ENCODE data around the gene NKAIN2.
"Not testable (repeated sequence)": the region's sequence is repeated elsewhere in the genome, so short reads cannot be mapped to it uniquely, and the experiment has no call there.

Gene NKAIN2

DNA sequence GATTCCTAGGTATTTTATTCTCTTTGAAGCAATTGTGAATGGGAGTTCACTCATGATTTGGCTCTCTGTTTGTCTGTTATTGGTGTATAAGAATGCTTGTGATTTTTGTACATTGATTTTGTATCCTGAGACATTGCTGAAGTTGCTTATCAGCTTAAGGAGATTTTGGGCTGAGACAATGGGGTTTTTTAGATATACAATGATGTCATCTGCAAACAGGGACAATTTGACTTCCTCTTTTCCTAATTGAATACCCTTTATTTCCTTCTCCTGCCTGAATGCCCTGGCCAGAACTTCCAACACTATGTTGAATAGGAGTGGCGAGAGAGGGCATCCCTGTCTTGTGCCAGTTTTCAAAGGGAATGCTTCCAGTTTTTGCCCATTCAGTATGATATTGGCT is 363.6 kb downstream of the NKAIN2 start:
- H3K4me1 Mint-ChIP-seq, result not testable (repeated sequence)

GRCh38 chr6:124190256-124190655 is 386.6 kb downstream of the NKAIN2 start:
- no peaks in the 10 kb centered on the region for H3K27me3 Mint-ChIP-seq
- H3K4me3 Mint-ChIP-seq, result no peak overlapping the region
- peaks cover 5% of the 10 kb centered on the region for H3K9me3 Mint-ChIP-seq
- H3K36me3 Mint-ChIP-seq, result no peaks in the 10 kb centered on the region
- H3K4me1 Mint-ChIP-seq, result no peaks in the 10 kb centered on the region
- H3K27ac Mint-ChIP-seq, result no peak overlapping the region

More for the DNA sequence above, 363.6 kb downstream of the NKAIN2 start:
- H3K36me3 Mint-ChIP-seq, H3K9me3 Mint-ChIP-seq, H3K27me3 Mint-ChIP-seq, H3K4me3 Mint-ChIP-seq, H3K27ac Mint-ChIP-seq: not testable (repeated sequence)

- H3K4me3 Mint-ChIP-seq, result no peak overlapping the region
Observed at GRCh38 chr6:124193132-124193531, 389.5 kb downstream of the NKAIN2 start.

GRCh38 chr6:124197148-124197547 is 393.5 kb downstream of the NKAIN2 start:
- Mint-ChIP-seq H3K9me3 (no peaks in the 10 kb centered on the region), H3K4me3 (no peak overlapping the region), H3K27me3 (no peaks in the 10 kb centered on the region), H3K4me1 (no peaks in the 10 kb centered on the region), H3K36me3 (no peaks in the 10 kb centered on the region), H3K27ac (peak overlapping the region; percentile 43)

More at GRCh38 chr6:124193132-124193531, 389.5 kb downstream of the NKAIN2 start:
- no peaks in the 10 kb centered on the region for H3K36me3 Mint-ChIP-seq
- no peaks in the 10 kb centered on the region for H3K27me3 Mint-ChIP-seq
- no peaks in the 10 kb centered on the region for H3K4me1 Mint-ChIP-seq
- H3K27ac Mint-ChIP-seq, result no peak overlapping the region
- no peaks in the 10 kb centered on the region for H3K9me3 Mint-ChIP-seq

- no peaks in the 10 kb centered on the region for H3K36me3 Mint-ChIP-seq
Observed at GRCh38 chr6:124199286-124199685, 395.6 kb downstream of the NKAIN2 start.

GRCh38 chr6:124200661-124201060 is 397.0 kb downstream of the NKAIN2 start:
- Mint-ChIP-seq H3K4me1 (no peaks in the 10 kb centered on the region), H3K27ac (no peak overlapping the region), H3K9me3 (no peaks in the 10 kb centered on the region), H3K27me3 (no peaks in the 10 kb centered on the region), H3K4me3 (no peak overlapping the region), H3K36me3 (no peaks in the 10 kb centered on the region)

More at GRCh38 chr6:124199286-124199685, 395.6 kb downstream of the NKAIN2 start:
- H3K9me3 Mint-ChIP-seq, result no peaks in the 10 kb centered on the region
- no peak overlapping the region for H3K4me3 Mint-ChIP-seq
- H3K4me1 Mint-ChIP-seq, result no peaks in the 10 kb centered on the region
- H3K27ac Mint-ChIP-seq, result no peak overlapping the region
- H3K27me3 Mint-ChIP-seq, result no peaks in the 10 kb centered on the region

GRCh38 chr6:124203101-124203811 is 399.6 kb downstream of the NKAIN2 start:
- no peaks in the 10 kb centered on the region for H3K4me1 Mint-ChIP-seq

GRCh38 chr6:124203812-124204167 is 400.1 kb downstream of the NKAIN2 start:
- Mint-ChIP-seq H3K27ac (no peak overlapping the region), H3K4me3 (no peak overlapping the region), H3K27me3 (no peaks in the 10 kb centered on the region), H3K9me3 (no peaks in the 10 kb centered on the region), H3K36me3 (no peaks in the 10 kb centered on the region), H3K4me1 (no peaks in the 10 kb centered on the region)

More at GRCh38 chr6:124203101-124203811, 399.6 kb downstream of the NKAIN2 start:
- no peak overlapping the region for H3K4me3 Mint-ChIP-seq
- no peaks in the 10 kb centered on the region for H3K36me3 Mint-ChIP-seq
- no peaks in the 10 kb centered on the region for H3K9me3 Mint-ChIP-seq
- no peak overlapping the region for H3K27ac Mint-ChIP-seq
- no peaks in the 10 kb centered on the region for H3K27me3 Mint-ChIP-seq

DNA sequence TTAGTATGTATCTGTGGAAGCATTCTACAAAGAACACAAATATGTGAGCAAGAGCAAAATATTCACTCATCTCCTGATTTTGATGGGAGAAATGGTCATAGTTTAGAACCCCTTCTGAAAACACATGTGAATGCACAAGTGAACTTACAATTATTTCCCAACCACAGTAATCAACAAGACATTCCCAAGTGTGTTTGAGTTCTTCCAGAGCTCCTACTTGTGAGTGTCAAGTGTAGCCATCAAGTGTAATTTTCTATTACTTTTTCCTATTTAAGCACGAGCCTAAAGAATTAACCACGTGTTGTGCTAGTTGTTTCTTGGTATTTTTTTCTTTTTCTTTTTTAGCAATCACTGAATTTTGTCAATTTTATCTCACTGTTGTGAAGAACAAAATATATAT is 402.3 kb downstream of the NKAIN2 start:
- Mint-ChIP-seq H3K9me3 (peaks cover 3% of the 10 kb centered on the region), H3K4me1 (no peaks in the 10 kb centered on the region), H3K36me3 (no peaks in the 10 kb centered on the region), H3K4me3 (no peak overlapping the region), H3K27me3 (no peaks in the 10 kb centered on the region), H3K27ac (no peak overlapping the region)

DNA sequence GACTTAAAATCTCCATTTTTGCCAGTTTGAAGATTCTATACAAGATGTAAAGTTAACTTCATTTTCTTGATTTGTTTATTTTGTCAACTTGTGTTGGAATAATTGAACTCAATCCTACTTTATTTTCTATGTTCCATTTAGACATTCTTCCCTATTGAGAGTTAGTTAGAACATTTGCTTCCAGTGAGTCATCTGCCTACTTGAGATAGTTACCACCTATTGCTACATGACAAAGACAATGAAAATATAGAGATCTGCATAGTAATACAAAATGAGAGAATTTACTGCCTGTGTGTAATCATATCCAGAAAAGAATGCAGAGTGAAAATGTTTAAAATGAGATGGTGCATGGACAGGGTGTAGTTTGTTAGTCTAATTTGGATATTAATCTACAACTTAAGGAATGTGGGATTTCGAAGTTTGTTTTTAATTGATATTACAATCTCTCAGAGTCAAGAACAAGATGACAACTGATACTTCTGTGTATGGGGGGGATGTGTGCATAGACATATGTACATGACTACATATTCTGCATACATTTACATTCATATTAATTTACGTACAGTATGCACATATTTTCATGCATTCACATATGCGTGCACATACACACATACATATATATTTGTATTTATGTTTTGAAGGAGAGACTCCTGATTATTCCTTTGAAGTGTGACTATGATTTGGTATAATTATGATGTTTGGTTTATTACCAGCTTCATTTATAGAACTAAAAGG is 420.1 kb downstream of the NKAIN2 start:
- Mint-ChIP-seq H3K27ac (no peak overlapping the region), H3K4me1 (no peaks in the 10 kb centered on the region), H3K9me3 (peaks cover 11% of the 10 kb centered on the region), H3K36me3 (no peaks in the 10 kb centered on the region), H3K4me3 (no peak overlapping the region), H3K27me3 (no peaks in the 10 kb centered on the region)

DNA sequence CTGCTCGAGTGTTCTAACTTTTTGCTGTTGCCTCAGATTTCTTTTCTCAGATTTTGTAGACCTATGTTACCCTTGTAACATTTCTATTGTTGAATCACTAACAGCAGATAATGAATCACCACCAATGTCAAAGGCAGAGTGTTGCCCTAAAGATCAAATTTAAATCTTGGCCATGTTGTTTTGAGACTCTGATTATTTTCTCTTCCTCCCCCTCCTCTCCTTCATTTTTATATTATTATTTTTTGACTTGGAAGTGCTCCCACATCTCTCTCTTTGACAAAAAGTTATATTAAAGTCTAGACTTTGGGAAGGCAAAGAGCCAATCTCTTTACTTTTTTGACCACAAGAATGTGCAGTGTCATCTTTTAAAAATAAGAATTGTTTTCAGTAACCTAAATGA is 422.7 kb downstream of the NKAIN2 start:
- no peak overlapping the region for H3K4me3 Mint-ChIP-seq
- no peaks in the 10 kb centered on the region for H3K36me3 Mint-ChIP-seq
- no peaks in the 10 kb centered on the region for H3K27me3 Mint-ChIP-seq
- peaks cover 17% of the 10 kb centered on the region for H3K9me3 Mint-ChIP-seq
- H3K4me1 Mint-ChIP-seq, result no peaks in the 10 kb centered on the region
- no peak overlapping the region for H3K27ac Mint-ChIP-seq

DNA sequence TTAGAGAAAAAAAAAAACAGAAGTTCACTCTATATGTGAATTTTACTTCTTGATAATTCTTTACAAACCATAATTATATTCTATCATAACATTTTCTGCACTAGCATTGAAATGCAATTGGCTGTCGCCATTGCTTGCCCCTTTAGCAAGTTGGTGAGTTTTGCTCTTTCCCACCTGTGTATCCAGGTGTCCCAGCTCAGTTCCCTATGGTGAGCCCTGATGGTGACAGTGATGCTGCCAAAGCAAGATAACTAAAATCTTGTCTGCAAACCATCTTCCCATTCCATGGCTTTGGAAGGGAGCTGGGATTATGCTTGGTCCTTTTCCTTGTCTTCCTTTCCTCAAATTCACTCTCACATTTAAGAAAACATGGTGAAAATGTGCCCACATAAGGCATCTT is 429.6 kb downstream of the NKAIN2 start:
- Mint-ChIP-seq H3K4me1 (no peaks in the 10 kb centered on the region), H3K4me3 (no peak overlapping the region), H3K9me3 (peaks cover 12% of the 10 kb centered on the region), H3K36me3 (no peaks in the 10 kb centered on the region), H3K27me3 (no peaks in the 10 kb centered on the region), H3K27ac (no peak overlapping the region)

- H3K4me1 Mint-ChIP-seq, result no peaks in the 10 kb centered on the region
- no peaks in the 10 kb centered on the region for H3K36me3 Mint-ChIP-seq
- no peaks in the 10 kb centered on the region for H3K27me3 Mint-ChIP-seq
- H3K27ac Mint-ChIP-seq, result no peak overlapping the region
- no peak overlapping the region for H3K4me3 Mint-ChIP-seq
- peaks cover under 1% of the 10 kb centered on the region for H3K9me3 Mint-ChIP-seq
Observed at GRCh38 chr6:124234801-124235200, 431.1 kb downstream of the NKAIN2 start.

DNA sequence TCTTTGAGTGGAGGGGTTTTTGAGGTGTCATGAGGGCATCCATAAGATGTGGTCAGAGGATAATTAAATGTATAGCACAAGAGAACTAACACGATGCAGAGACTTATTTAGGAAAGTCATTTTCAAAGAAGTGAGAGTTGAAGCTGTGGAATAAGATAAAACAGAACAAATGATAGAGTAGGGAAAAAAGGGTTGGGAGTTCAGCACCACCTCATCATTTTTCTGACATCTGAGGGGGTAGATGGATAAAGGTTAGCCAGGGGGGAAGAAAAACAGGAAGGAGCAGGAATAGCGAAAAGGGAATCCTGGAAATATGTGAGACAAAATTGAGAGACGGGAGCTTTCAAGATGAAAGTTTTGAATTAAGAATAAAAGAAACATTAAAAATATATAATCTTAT is 434.2 kb downstream of the NKAIN2 start:
- no peaks in the 10 kb centered on the region for H3K27me3 Mint-ChIP-seq
- H3K9me3 Mint-ChIP-seq, result peaks cover 2% of the 10 kb centered on the region
- H3K36me3 Mint-ChIP-seq, result no peaks in the 10 kb centered on the region
- no peaks in the 10 kb centered on the region for H3K4me1 Mint-ChIP-seq
- H3K27ac Mint-ChIP-seq, result no peak overlapping the region
- no peak overlapping the region for H3K4me3 Mint-ChIP-seq

DNA sequence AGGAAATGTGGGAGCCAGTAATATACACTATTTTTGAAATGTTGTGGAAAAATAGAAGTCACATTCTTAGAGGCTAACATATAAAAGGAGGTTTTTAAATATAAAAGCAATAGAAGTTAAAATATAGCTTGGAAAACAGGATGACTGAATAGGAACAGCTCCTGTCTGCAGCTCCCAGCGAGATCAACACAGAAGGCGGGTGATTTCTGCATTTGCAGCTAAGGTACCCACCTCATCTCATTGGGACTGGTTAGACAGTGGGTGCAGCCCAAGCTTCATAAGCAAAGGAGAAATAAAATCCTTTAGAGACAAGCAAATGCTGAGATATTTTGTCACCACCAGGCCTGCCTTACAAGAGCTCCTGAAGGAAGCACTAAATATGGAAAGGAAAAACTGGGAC is 434.7 kb downstream of the NKAIN2 start:
- H3K9me3 Mint-ChIP-seq, H3K27ac Mint-ChIP-seq, H3K36me3 Mint-ChIP-seq, H3K27me3 Mint-ChIP-seq, H3K4me3 Mint-ChIP-seq, H3K4me1 Mint-ChIP-seq: not testable (repeated sequence)

DNA sequence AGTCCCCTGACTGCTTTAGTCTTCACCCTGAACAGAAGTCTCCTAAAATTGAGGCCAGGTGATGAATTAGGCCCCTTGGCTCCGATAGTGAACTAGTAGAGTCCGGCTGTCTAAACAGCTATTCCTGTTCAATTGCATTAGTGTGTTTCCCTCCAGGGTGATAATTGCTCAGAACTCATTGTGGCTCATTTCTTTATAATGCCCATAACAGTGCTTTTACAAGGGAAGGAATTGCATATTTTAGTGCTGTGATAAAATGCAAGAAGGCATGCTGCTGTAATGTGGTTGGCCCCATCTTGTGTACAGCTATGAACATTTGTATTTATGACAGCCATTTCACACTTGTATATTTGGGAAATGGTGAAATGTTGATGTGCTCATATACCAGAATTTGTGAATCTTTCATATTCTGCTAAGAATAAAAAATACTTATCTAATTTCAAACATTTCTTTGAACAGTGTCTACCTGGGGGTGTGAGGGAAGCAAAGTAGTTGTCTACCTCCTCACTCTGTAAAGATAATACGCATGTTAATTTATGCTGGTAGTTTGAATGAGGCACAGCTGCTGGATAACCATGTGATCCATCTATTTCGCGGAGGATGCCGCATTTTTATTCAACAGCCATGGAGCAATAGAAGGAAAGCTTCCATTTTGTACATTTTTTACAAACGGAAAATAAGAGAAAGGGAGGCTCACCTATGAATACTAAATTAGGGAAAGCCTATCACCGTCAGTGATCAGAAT is 451.4 kb downstream of the NKAIN2 start:
- no peaks in the 10 kb centered on the region for H3K27me3 Mint-ChIP-seq
- H3K36me3 Mint-ChIP-seq, result no peaks in the 10 kb centered on the region
- H3K9me3 Mint-ChIP-seq, result no peaks in the 10 kb centered on the region
- H3K4me3 Mint-ChIP-seq, result no peak overlapping the region
- H3K4me1 Mint-ChIP-seq, result no peaks in the 10 kb centered on the region
- H3K27ac Mint-ChIP-seq, result no peak overlapping the region
